Measurements from ENCODE around the gene CTH.
"Not testable (repeated sequence)": the region's sequence is repeated elsewhere in the genome, so short reads cannot be mapped to it uniquely, and the experiment has no call there.

Gene CTH

DNA sequence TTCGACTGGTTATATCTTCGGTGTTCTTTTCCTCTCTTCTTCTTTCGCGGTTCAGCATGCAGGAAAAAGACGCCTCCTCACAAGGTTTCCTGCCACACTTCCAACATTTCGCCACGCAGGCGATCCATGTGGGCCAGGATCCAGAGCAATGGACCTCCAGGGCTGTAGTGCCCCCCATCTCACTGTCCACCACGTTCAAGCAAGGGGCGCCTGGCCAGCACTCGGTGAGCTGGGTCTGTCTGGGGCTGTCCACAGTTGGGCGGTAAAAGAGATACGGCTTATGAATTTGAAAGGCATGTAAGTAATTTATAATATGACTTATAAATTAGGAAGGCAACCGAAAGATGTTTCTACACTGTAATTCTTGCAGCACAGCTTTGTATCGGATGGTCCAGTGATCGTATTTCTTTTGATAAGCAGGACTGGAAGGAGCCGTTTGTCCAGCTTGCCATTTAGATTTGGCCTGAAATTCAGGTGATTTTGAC lies 334 bp downstream of the CTH start:
- no peak for DNase-seq

DNA sequence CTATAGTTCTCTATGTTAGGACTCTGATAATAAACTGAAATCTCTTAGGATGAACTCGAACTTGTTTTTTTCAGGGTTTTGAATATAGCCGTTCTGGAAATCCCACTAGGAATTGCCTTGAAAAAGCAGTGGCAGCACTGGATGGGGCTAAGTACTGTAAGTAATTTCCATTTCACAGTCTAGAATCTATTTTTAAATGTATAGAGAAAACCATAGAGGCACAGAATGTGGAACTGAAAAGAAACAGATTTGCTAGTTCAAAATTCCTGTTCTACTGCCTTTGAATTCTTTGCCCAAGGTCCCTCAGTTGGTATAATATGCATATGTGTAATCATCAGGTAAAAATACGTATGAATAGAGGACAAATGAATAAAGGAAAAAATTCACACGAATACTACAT lies 4.8 kb downstream of the CTH start:
- DNase-seq = no peak

DNA sequence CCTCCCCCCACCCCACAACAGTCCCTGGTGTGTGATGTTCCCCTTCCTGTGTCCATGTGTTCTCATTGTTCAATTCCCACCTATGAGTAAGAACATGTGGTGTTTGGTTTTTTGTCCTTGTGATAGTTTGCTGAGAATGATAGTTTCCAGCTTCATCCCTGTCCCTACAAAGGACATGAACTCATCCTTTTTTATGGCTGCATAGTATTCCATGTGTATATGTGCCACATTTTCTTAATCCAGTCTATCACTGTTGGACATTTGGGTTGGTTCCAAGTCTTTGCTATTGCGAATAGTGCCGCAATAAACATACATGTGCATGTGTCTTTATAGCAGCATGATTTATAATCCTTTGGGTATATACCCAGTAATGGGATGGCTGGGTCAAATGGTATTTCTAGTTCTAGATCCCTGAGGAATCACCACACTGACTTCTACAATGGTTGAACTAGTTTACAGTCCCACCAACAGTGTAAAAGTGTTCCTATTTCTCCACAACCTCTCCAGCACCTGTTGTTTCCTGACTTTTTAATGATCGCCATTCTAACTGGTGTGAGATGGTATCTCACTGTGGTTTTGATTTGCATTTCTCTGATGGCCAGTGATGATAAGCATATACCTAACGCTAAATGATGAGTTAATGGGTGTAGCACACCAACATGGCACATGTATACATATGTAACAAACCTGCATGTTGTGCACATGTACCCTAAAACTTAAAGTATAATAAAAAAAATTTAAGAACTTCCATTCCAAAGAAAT lies 8.1 kb downstream of the CTH start:
- not testable (repeated sequence) for DNase-seq

DNA sequence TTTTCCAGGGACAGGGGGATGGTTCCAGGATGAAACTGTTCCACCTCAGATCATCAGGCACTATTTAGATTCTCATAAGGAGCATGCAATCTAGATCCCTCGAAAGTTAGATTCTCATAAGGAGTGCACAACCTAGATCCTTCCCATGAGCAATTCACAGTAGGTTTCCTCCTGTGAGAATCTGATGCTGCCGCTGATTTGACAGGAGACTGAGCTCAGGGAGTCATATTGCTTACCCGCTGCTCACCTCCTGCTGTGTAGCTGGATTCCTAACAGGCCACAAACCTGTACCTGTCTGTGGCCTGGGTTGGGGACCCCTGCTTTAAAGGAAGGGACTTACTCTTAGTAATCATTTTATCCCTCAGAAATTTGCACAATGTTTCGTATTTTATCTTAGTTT lies 9.3 kb downstream of the CTH start:
- no peak for DNase-seq

DNA sequence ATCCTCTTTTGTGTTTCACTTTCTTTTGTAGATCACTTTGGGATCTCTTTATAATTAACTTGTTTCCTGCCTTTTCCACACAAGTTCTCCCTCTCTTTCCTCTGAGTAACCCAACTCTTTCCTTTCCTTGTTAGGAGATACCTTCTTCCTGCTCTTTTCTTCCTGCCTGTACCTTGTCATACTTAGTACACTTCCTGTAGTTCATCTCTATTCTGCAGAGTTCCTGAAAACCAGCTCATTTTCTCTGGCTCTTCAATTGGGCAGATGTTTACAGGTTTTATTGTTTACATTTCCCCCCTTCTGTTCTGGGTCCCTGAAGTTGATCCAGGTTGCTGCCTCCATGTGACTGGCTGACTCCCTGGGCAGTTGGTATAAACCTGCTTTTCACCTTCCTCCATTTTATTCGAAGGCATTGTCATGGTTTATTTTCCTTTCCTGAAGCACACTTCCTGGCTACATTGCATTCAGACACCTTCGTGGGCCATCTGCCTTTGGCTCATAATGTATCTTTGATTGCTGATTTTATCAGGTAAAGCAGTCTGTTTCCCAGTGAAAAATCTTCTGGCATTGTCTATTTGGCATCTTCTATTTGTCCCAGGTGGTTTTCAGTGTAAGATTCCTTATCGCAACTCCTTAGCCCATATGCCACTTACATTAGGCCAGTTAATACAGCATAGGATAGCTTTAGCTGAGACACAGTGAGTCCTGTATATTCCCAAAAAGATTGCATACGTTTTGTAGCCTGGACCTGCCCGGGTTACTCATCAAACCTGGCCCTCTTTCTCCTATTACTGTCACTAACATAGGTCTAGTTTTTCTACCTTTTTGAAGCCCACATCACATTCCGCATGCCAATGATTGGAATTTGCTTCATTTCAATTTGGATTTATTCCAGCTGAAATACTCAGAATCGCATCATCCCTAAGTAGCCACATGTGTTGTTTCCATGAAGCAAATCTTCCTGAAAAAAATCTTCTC lies 15.4 kb downstream of the CTH start:
- no peak for DNase-seq

DNA sequence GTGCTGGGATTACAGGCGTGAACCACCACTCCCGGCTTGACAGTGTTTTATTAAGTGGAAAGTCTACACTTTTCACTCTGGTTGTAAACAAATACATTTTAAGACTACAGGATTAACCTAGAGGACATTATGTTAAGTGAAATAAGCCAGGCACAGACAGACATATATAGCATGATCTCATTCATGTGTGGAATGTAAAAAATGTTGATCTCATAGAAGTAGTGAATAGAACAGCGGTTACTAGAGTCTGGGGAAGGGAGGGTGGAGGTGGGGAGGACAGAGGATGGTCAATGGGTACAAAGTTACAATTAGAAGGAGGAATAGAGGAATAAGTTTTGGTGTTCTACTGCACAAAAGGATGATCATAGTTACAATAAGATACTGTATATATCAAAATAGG lies 16.9 kb downstream of the CTH start:
- DNase-seq = no peak

DNA sequence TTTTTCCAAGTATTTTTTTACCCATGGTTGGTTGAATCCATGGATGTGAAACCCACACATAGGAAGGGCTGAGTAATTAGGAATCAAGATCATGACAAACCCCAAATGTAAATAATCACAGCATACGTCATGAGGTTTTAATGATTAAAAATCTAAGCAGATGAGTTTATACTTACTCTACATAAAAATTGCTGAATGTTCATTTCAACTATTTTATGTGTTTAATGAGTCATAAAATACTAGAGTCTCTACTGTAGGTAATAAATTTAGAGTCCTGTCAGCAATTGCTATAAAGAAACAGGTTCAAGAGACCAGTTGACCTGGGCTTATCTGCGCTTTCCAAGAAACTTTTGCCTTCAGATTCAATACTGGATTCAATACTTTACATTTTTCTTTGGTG lies 18.2 kb downstream of the CTH start:
- no peak for DNase-seq

DNA sequence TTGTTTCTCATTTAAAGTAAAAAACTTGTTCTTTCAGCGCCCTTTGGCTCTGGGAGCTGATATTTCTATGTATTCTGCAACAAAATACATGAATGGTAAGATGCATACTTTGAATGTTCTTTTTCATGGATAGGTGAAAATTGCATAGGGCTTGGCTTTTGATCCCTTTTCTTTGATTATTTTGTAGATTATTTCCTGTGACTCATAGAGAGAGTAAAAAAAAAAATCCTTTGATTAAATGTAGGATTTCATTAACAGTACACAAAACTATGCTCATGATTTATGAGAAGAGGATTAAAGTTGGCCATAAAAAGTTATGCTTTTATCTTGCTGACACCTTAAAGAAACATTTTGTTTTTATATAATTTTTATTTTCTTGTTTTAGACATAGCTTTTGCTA lies 18.7 kb downstream of the CTH start:
- no peak for DNase-seq

DNA sequence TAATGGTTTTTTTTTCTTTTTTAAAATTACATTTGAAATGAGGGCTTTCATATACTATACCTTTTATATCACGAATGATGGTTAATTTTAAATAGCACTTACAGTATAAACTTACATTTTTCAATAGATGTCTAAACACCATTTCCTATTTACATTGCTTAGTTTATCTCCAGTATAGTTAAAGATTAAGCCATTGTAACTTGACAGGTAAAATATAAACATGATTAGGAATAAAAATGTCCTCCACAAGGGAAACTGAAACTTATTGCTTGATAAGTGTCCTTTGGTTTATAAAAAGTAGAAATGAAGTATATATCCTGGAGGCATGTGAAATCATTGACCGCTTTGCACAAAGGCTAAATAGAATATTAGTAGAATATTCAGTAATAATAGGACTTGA lies 20.2 kb downstream of the CTH start:
- no peak for DNase-seq

DNA sequence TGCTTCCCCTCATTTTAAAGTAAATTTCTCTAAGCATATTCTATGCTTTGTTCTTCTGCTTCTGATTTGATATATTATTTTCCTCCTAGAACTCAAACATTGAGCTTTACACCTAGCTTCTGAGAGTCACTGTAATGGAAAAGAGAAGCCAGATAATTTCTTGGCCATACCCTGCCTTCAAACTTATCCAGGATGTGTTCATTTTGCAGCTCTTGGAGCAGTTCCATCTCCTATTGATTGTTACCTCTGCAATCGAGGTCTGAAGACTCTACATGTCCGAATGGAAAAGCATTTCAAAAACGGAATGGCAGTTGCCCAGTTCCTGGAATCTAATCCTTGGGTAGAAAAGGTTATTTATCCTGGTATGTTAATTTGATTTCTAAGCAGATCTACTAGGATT lies 20.8 kb downstream of the CTH start:
- no peak for DNase-seq

DNA sequence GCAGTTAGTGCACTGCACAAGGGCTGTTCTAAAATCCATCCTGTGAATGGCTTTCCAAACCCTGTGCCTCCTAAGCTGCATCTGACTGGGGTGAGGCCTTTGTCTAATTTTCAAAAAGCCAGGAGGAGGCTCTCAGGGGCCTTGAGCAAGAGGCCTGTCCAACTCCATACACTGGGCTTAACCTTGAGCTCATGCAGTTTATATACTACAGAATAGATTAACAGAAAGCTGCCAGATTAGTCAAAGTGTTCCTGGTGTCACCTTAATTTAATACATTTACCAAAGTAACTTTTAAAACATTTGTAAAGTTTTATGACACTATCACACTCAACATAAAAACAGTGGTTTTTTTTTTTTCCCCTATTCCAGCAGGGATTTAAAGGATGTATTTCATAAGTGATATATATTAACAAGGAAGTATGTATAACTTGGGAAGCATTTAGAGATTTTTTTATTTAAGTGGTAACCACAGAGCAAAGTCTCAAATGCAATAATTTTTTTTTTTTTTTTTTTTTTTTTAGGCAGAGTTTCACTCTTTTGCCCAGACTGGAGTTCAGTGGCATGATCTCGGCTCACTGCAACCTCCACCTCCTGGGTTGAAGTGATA lies 23.3 kb downstream of the CTH start:
- no peak for DNase-seq

DNA sequence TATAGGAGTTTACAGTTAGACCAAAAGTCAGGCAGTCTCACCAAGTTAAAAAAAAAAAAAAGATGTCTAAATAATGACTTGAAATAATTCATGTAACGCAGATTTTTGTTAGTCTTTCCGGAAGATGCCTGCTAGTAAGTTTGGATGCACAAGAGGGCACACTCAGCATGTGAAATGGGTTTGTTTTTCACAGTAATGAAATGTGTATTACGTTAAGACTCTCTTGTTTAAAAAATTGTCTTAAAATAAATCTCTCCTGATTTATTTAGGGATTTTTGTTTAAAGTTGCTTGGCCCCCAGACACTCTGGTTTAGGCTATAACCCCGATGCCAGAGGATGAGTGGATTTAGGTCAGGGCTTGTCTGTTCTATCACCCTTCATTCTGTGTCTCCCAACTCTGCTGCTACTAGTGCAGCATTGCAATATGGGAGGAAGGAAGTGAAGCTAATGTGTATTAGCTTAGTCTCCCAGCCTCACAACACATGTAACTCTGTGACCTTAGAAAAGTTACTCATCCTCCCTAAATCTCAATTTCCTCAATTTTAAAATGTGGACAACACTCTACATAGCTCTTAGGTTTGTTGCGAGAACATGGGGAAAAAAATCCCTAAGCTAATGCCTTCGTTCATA lies 25.7 kb downstream of the CTH start:
- DNase-seq = no peak

DNA sequence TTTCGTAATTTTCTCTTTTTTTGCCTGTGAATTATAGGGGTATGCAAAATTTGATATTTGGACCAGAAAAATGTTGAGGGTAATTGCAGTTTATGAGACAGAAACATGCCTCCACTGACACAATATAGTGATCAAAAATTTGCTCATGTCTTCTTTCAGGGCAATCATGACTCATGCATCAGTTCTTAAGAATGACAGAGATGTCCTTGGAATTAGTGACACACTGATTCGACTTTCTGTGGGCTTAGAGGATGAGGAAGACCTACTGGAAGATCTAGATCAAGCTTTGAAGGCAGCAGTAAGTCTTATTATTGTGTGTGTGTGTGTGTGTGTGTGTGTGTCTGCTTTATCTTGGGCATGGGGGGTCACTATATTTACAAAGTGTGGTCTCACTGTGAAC lies 27.5 kb downstream of the CTH start:
- DNase-seq = no peak

DNA sequence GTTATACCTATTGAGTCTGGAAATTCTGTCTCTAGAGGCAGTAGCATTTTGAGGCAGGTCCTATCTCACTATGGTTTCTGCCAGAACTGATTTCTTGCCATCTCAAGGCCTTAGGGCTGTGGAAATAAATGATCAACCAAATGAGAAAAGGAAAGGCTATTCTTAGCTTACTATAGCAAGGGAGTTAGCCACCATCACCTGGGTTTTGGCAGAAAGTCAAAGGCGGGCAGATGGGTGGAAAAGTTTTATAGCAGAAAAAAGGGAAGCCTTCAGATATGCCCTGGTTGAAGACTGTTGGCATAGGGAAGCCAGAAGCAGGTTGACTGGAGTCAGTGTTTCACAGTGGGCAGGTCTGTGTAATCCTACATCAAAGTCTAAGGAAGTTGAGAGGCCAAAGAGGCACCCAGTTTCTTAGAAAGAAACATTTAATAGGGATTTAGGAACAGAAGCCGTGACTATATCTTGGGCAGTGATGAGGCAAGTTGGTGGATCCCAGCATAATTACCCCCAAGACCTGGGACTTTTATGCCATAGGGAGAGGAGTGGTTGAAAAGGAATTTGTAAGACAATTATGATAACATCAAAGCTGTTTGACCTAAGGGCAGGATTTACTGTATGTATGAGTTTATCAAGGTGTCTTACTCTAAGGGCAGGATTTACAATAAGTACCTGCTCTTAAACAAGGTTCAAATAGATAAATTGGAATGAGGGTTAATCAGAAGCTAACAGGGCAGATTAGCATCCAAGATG lies 29.7 kb downstream of the CTH start:
- DNase-seq = no peak

DNA sequence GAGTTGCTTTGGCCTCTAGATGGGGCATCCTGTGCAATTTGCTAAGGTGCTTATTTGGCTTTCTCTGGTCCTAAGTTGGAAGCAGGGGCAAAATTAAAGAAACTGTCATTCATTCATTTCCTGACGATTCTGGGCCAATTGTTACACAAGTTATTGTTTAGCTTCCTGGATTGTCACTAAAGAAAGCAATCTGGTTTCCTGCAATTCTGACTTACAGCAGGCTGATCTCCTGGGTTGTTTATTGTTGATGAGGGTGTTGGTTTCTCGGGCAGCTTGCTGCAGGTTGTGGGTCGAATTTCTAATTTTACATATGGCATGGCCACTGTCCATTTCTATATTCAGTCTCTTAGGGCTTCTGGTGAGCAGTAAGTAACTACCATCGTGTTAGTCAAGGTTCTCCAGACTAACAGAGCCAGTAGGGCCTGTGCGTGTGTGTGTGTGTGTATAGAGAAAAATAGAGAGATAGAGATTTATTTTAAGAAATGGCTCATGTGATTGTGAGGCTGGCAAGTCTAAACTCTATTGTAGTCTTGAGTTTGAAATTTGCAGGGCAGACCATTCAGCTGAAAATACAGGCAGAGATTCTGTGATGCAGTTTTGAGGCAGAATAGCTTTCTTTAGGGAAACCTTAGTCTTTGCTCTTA lies 30.4 kb downstream of the CTH start:
- no peak for DNase-seq

DNA sequence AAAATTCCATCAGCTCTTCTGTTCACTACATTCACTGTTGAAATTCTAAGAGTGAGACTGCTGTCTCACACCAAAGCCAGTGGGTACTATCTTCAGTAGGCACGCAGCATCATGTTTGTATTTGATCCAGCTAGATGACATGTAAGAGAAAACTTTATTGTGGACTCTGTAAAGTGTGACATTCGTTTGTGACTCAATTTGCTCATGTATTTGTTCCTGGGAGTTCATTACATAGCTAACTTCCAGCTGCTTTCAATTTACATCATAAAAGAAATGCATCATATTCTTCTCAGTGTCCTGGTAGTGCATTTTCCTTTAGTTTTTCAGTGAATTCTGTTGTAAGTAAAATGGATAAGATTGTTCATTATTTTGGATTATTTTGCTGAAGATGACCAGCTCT lies 31.4 kb downstream of the CTH start:
- DNase-seq = no peak

DNA sequence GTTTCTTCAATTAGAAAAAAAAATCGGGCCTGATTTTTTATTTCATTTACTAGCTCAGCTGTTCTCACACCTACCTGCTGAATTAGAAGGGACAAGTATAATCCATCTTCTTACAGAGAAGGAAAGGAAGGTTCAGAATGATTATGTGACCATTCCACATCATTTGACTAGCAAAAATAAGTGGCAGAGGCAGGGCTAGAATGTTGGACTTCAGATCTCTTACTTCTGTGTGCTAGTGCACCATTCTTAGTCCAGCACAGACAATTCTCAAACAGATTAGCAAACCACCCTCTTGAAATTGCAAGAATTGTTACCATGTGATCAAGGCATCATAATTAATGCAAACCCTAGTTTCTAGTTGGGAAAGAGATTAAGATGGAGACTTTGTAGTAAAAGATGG lies 32.7 kb downstream of the CTH start:
- DNase-seq = no peak

DNA sequence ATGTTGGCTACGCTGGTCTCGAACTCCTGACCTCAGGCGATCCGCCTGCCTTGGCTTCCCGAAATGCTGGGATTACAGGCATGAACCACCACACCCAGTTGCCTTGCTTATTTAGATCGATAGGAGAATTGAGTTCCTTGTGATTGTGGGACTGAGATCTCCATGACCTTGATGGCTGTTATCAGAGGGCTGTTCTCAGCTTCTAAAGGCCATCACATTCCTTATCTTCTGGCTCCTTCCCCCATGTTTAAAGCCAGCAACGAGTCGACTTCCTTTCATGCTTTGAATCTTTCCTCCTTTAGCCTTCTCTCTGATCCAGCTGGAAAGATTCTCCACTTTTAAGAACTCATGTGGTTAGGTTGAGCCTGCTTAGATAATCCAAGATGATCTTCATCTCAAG lies 38.0 kb downstream of the CTH start:
- no peak for DNase-seq

DNA sequence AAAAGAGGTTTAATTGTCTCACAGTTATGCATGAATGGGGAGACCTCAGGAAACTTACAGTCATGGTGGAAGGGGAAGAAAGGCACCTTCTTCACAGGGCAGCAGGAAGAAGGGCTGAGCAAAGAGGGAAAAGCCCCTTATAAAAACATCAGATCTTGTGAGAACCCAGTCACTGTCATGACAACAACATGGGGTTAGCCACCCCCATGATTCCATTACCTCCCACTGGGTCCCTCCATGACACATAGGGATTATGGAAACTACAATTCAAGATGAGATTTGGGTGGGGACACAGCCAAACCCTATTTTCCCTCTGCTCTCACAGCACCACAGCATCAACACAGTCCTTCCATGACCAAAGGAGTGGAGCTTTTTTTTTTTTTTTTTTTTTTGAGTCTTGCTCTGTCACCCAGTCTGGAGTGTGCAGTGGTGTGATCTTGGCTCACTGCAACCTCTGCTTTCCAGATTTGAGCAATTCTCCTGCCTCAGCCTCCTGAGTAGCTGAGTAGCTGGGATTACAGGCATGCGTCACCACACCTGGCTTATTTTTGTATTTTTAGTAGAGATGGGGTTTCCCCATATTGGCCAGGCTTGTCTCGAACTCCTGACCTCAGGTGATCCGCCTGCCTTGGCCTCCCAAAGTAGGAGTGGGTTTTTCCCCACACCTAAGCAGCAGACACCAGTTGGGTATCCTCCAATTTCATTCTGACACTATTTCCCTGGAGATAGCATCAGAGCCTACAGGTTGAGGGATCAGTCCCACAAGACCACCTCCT lies 41.3 kb downstream of the CTH start:
- not testable (repeated sequence) for DNase-seq

DNA sequence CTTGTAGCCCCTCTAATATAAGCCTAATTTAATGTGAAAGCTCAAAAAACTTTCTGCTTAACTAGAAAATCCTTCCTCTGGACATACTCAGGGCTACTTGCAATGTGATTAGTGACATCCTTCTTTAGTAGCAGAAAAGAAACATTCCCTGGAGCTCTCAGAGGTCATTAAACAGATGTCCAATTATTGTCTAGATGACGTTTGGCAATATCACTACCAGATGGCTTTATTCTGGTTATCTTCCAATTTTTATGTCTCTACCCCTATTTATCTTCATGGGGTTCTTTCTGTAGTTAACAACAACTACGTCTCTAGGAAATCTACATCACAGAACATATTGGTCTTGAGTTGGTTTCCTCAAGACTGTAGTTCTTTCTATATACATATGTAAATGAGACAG lies 44.2 kb downstream of the CTH start:
- DNase-seq = no peak

DNA sequence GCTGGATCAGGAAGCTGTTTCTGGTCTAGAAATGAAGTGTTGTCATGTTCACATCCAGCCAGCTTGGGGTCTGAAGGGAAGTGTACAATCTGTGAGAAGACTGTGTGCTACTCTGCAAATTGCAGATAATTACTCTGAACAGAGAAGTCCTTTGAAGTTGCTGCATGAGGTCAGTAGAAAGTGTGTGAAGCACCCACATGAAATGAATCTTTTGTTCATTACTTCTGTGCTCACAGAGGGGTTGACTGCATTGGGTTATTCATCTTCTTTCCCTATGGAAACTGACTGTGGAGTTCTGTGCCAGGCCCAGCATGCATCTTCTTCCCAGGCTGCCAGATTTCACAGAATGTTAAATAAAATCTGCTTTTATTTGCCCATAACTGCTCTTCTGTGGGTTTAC lies 47.1 kb downstream of the CTH start:
- DNase-seq = no peak
